ENCODE measurements around the gene TSPAN14. TPM values are rescaled to one million over a fixed set of nuclear protein-coding genes. Genes with fewer than 3 reads are reported as not detected.
A peak's percentile ranks its signal among the peaks of the same experiment; 100 is the strongest.

Gene TSPAN14
- polyA plus RNA-seq, 3 donors = 123 to 160 (median 146) TPM

DNA sequence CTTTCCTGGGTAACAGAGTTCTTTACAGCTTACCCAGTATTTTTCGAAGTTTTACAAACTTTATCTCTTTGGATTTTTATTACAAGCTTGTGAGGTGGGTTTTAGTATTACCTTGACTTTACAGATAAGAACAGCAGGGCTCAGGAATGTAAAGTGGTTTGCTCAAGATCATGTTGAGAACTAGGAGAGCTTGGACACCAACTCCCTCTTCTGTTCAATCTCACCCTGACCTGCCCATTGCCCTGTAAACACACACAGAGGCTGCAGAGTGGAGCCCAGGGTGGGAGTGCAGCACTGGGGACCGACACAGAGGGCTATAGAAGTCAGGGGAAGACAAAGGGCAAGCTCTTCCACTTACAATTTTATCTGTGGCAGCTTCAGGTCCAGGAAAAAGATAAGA is 4.6 kb upstream of the TSPAN14 start:
- TF ChIP-seq, protein P1, sequence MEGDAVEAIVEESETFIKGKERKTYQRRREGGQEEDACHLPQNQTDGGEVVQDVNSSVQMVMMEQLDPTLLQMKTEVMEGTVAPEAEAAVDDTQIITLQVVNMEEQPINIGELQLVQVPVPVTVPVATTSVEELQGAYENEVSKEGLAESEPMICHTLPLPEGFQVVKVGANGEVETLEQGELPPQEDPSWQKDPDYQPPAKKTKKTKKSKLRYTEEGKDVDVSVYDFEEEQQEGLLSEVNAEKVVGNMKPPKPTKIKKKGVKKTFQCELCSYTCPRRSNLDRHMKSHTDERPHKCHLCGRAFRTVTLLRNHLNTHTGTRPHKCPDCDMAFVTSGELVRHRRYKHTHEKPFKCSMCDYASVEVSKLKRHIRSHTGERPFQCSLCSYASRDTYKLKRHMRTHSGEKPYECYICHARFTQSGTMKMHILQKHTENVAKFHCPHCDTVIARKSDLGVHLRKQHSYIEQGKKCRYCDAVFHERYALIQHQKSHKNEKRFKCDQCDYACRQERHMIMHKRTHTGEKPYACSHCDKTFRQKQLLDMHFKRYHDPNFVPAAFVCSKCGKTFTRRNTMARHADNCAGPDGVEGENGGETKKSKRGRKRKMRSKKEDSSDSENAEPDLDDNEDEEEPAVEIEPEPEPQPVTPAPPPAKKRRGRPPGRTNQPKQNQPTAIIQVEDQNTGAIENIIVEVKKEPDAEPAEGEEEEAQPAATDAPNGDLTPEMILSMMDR (IDR thresholded peaks at IDR 0.05) = no peak
- peaks cover 40% of the 10 kb centered on the region for H3K4me1 Mint-ChIP-seq
- H3K9me3 Mint-ChIP-seq = peaks cover 0 to 2% (median 0%) of the 10 kb centered on the region in 7 donors
- no peaks in the 10 kb centered on the region for H3K27me3 ChIP-seq (ENCODE audit: control insufficient read depth in 2 of 2, insufficient read depth in 2 of 2, low read length in 2 of 2)
- no peak for DNase-seq
- peak overlapping the region in 6 of 7 donors; percentile 69 to 91 (median 82) for H3K27ac Mint-ChIP-seq
- no peak overlapping the region for H3K4me3 ChIP-seq (replicated peaks in 1 of 3; ENCODE audit: low read depth in 2 of 3, low read length in 3 of 3)
- no peaks in the 10 kb centered on the region for H3K36me3 Mint-ChIP-seq
- intact Hi-C loops (cut with micrococcal nuclease) = loop anchor here in 1 of 2 donors (5.0 to 10.0 kb wide), 2 partner anchors 78 to 475 kb away; no protein-coding TSS in a partner anchor
- H3K36me3 ChIP-seq (replicated peaks in 1 of 2; ENCODE audit: control insufficient read depth in 1 of 2, insufficient read depth in 2 of 2, low read length in 2 of 2) = no peaks in the 10 kb centered on the region
- H4K20me1 ChIP-seq (ENCODE audit: insufficient read depth, low read length) = peaks cover 3% of the 10 kb centered on the region
- H3K4me3 Mint-ChIP-seq = no peak overlapping the region
- peaks cover 4% of the 10 kb centered on the region for H3K79me2 ChIP-seq (ENCODE audit: insufficient read depth, low read length)
- H2AFZ ChIP-seq (ENCODE audit: insufficient read depth, low read depth, low read length, poor library complexity, severe bottlenecking) = peak overlapping the region; percentile 5
- no peak overlapping the region for H3K4me2 ChIP-seq (replicated peaks; ENCODE audit: extremely low read depth, low read length, poor library complexity, severe bottlenecking)
- peaks cover 0 to 2% (median 0%) of the 10 kb centered on the region in 3 donors for H3K27me3 Mint-ChIP-seq (ENCODE audit: low read depth in 3 of 3)
- peaks cover 4 to 7% of the 10 kb centered on the region in 2 donors for H3K9me3 ChIP-seq (replicated peaks in 1 of 2; ENCODE audit: control insufficient read depth in 1 of 2, insufficient read depth in 1 of 2, low read length in 2 of 2)
- H3K4me1 ChIP-seq (ENCODE audit: control insufficient read depth in 1 of 2, insufficient read depth in 2 of 2, low read length in 2 of 2) = peaks cover 48 to 65% of the 10 kb centered on the region in 2 donors
- peak overlapping the region in 1 of 2 donors; percentile 62 for H3K27ac ChIP-seq (ENCODE audit: low read depth in 1 of 2, low read length in 2 of 2)
- no peak overlapping the region for H3K9ac ChIP-seq (ENCODE audit: insufficient read depth, low read length, poor library complexity, severe bottlenecking)
- WGBS (ENCODE audit: insufficient coverage) = no CpG with 5 or more reads among the region's 2 CpGs

DNA sequence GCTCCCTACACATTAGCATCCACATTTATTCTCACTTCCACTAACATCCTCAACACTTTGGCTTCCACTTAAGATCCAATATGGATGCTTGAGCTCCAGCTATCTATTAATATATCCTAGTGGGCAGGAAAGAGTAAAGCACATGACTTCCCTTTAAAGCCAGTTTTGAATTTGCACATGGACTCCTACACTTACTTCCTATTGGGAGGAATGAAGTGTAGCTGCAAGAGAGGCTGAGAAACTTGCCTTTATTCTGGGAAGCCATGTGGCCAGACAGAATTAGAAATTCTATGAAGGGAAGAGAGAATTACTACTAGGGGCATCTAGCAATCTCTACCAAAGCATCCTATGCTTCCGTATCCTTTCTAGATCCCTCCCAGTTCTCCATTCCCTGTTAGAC is 3.0 kb upstream of the TSPAN14 start:
- WGBS (ENCODE audit: insufficient coverage) = 100% methylated on average over 1 of the region's 1 CpG
- Mint-ChIP-seq H3K4me3 (no peak overlapping the region), H3K36me3 (peaks cover 3 to 5% of the 10 kb centered on the region in 2 donors), H3K27ac (no peak overlapping the region), H3K9me3 (peaks cover 0 to 2% (median 0%) of the 10 kb centered on the region in 7 donors), H3K27me3 (ENCODE audit: low read depth in 3 of 3) (peaks cover 0 to 2% (median 0%) of the 10 kb centered on the region in 3 donors), H3K4me1 (peaks cover 42% of the 10 kb centered on the region)
- no peak overlapping the region for H3K9ac ChIP-seq (ENCODE audit: insufficient read depth, low read length, poor library complexity, severe bottlenecking)
- H3K27me3 ChIP-seq (ENCODE audit: control insufficient read depth in 2 of 2, insufficient read depth in 2 of 2, low read length in 2 of 2) = no peaks in the 10 kb centered on the region
- no peaks in the 10 kb centered on the region for H3K36me3 ChIP-seq (replicated peaks in 1 of 2; ENCODE audit: control insufficient read depth in 1 of 2, insufficient read depth in 2 of 2, low read length in 2 of 2)
- peaks cover 4 to 7% of the 10 kb centered on the region in 2 donors for H3K9me3 ChIP-seq (replicated peaks in 1 of 2; ENCODE audit: control insufficient read depth in 1 of 2, insufficient read depth in 1 of 2, low read length in 2 of 2)
- no peak overlapping the region for H3K4me3 ChIP-seq (replicated peaks in 1 of 3; ENCODE audit: low read depth in 2 of 3, low read length in 3 of 3)
- peaks cover 56 to 69% of the 10 kb centered on the region in 2 donors for H3K4me1 ChIP-seq (ENCODE audit: control insufficient read depth in 1 of 2, insufficient read depth in 2 of 2, low read length in 2 of 2)
- peaks cover 20% of the 10 kb centered on the region for H3K79me2 ChIP-seq (ENCODE audit: insufficient read depth, low read length)
- DNase-seq = peak in 1 of 3 donors; percentile 4
- peaks cover 18% of the 10 kb centered on the region for H4K20me1 ChIP-seq (ENCODE audit: insufficient read depth, low read length)
- H2AFZ ChIP-seq (ENCODE audit: insufficient read depth, low read depth, low read length, poor library complexity, severe bottlenecking) = no peak overlapping the region
- intact Hi-C loops (cut with micrococcal nuclease) = loop anchor here in 1 of 2 donors (5.0 kb wide), 1 partner anchor 64 kb away; no protein-coding TSS in a partner anchor
- TF ChIP-seq, protein P1 (IDR thresholded peaks at IDR 0.05) = no peak
- no peak overlapping the region for H3K4me2 ChIP-seq (replicated peaks; ENCODE audit: extremely low read depth, low read length, poor library complexity, severe bottlenecking)
- H3K27ac ChIP-seq (ENCODE audit: low read depth in 1 of 2, low read length in 2 of 2) = no peak overlapping the region

Data from CD14-positive monocyte (primary cell).